SU-DHL-6 (cell line): ENCODE results near the gene CD34.

Experiments
- H2AFZ ChIP-seq: fragments of 200-600 bp; sonication (generic); 2 replicates; pipeline ENCODE4 v1.6.1; 2014; ENCODE audit warnings: low read depth, mild to moderate bottlenecking, moderate library complexity, mixed read lengths, antibody characterized with exemption, low read length; ENCODE audit not compliant: severe bottlenecking
- H3F3A ChIP-seq: fragments of 200-600 bp; shearing (Covaris generic); 2 replicates; pipeline ENCODE4 v1.6.0; 2016; ENCODE audit warnings: antibody characterized with exemption, mild to moderate bottlenecking; ENCODE audit not compliant: insufficient read depth
- H3K27ac ChIP-seq: fragments of 200-600 bp; sonication (generic); 2 replicates; pipeline ENCODE4 v1.5.1; 2016; ENCODE audit warnings: low read depth, mild to moderate bottlenecking, low read length, moderate library complexity, mixed read lengths
- H3K27me3 ChIP-seq: fragments of 200-600 bp; sonication (generic), shearing (Covaris generic); 2 replicates; pipeline ENCODE4 v1.6.0; 2014; ENCODE audit warnings: mild to moderate bottlenecking, low read length
- H3K36me3 ChIP-seq: fragments of 200-600 bp; sonication (generic); 2 replicates; pipeline ENCODE4 v1.6.1; 2014; ENCODE audit warnings: mild to moderate bottlenecking, low read length, mixed read lengths
- H3K4me2 ChIP-seq: fragments of 300-600, 200-600 bp; shearing (Covaris generic), sonication (generic); 2 replicates; pipeline ENCODE4 v1.6.0; 2014; ENCODE audit warnings: low read length, low read depth, mild to moderate bottlenecking; ENCODE audit not compliant: poor library complexity, severe bottlenecking
- H3K4me3 ChIP-seq: fragments of 200-600 bp; sonication (generic); 2 replicates; pipeline ENCODE4 v1.5.1; 2014; ENCODE audit warnings: antibody characterized with exemption, low read length, mild to moderate bottlenecking, mixed read lengths; ENCODE audit not compliant: insufficient read depth, poor library complexity, severe bottlenecking
- H3K79me2 ChIP-seq: fragments of 200-600 bp; sonication (generic); 2 replicates; pipeline ENCODE4 v1.6.1; 2014; ENCODE audit warnings: mild to moderate bottlenecking, low read length, moderate library complexity; ENCODE audit not compliant: insufficient read depth
- H3K9ac ChIP-seq: fragments of 200-600 bp; sonication (generic); 2 replicates; pipeline ENCODE4 v1.7.0; 2014; ENCODE audit warnings: mild to moderate bottlenecking, low read length
- H3K9me2 ChIP-seq: fragments of 200-600 bp; sonication (generic); replicated peaks from 2 replicates; pipeline ENCODE4 v1.6.1; 2014; ENCODE audit warnings: low read length; ENCODE audit not compliant: insufficient read depth
- H3K9me3 ChIP-seq: fragments of 200-600 bp; sonication (generic); 2 replicates; pipeline ENCODE4 v1.6.1; 2014; ENCODE audit warnings: low read length, mixed read lengths; ENCODE audit not compliant: insufficient read depth
- H4K20me1 ChIP-seq: fragments of 200-600 bp; sonication (generic); 2 replicates; pipeline ENCODE4 v1.6.1; 2014; ENCODE audit warnings: low read depth, mild to moderate bottlenecking, antibody characterized with exemption, low read length, moderate library complexity, mixed read lengths
- CTCF ChIP-seq: fragments of 200-600 bp; sonication (generic); IDR thresholded peaks from one replicate; pipeline ENCODE4 v1.5.1; 2017; ENCODE audit warnings: antibody characterized with exemption, mild to moderate bottlenecking, low read length, moderate library complexity; ENCODE audit not compliant: insufficient read depth, poor library complexity, severe bottlenecking
- EZH2phosphoT487 ChIP-seq: fragments of 200-600 bp; sonication (generic), shearing (Covaris generic); conservative IDR thresholded peaks from 2 replicates; pipeline ENCODE4 v1.6.1; 2018; ENCODE audit warnings: mild to moderate bottlenecking, antibody characterized with exemption, low read length, moderate library complexity, mixed read lengths

CD34 gene

GRCh38 chr1:207844371-207844770, 66.6 kb downstream of the CD34 start:
- Histone ChIP-seq H3F3A (no peaks in the 10 kb centered on the region), H3K9me3 (no peaks in the 10 kb centered on the region), H3K79me2 (no peaks in the 10 kb centered on the region), H4K20me1 (no peaks in the 10 kb centered on the region), H3K4me2 (no peak overlapping the region), H2AFZ (no peak overlapping the region), H3K27ac (no peak overlapping the region), H3K27me3 (no peaks in the 10 kb centered on the region), H3K36me3 (no peaks in the 10 kb centered on the region), H3K9ac (no peak overlapping the region), H3K4me3 (no peak overlapping the region), H3K9me2 (no peaks in the 10 kb centered on the region)
- no peak for TF ChIP-seq CTCF
- TF ChIP-seq EZH2phosphoT487 = no peak

GRCh38 chr1:207842506-207842905, 68.4 kb downstream of the CD34 start:
- no peaks in the 10 kb centered on the region for H3K79me2 ChIP-seq
- H3K9me3 ChIP-seq = no peaks in the 10 kb centered on the region
- H3K4me2 ChIP-seq = no peak overlapping the region
- TF ChIP-seq EZH2phosphoT487 (no peak), CTCF (no peak)
- no peaks in the 10 kb centered on the region for H4K20me1 ChIP-seq
- no peaks in the 10 kb centered on the region for H3F3A ChIP-seq
- no peaks in the 10 kb centered on the region for H3K9me2 ChIP-seq
- H3K27me3 ChIP-seq = no peaks in the 10 kb centered on the region
- no peak overlapping the region for H3K4me3 ChIP-seq
- H2AFZ ChIP-seq = no peak overlapping the region
- no peak overlapping the region for H3K9ac ChIP-seq
- no peaks in the 10 kb centered on the region for H3K36me3 ChIP-seq
- no peak overlapping the region for H3K27ac ChIP-seq

DNA sequence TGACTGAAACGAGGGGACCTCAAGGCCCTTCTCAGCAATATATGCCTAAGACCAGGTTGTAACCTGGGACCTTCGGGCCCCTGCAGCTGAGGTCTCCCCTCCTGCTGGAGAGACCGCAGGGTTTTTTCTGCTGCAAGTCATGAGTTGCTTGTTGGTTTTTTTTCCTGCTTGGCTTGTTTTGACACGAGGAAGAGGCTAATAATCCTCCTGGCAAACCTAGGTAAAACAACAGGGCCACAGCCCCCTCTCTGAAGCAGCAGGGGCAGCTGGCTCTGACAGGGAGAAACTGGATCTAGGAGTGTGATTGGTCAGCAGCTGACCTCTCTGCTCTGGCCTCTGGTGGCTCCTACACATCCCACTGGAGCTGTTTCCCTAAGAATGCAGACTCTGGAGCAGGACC, 69.0 kb downstream of the CD34 start:
- Histone ChIP-seq H2AFZ (no peak overlapping the region), H3K27me3 (no peaks in the 10 kb centered on the region), H3F3A (no peaks in the 10 kb centered on the region), H3K4me2 (no peak overlapping the region), H4K20me1 (no peaks in the 10 kb centered on the region), H3K9me3 (no peaks in the 10 kb centered on the region), H3K4me3 (no peak overlapping the region), H3K36me3 (no peaks in the 10 kb centered on the region), H3K27ac (no peak overlapping the region), H3K9me2 (no peaks in the 10 kb centered on the region), H3K9ac (no peak overlapping the region), H3K79me2 (no peaks in the 10 kb centered on the region)
- TF ChIP-seq CTCF (no peak), EZH2phosphoT487 (no peak)

DNA sequence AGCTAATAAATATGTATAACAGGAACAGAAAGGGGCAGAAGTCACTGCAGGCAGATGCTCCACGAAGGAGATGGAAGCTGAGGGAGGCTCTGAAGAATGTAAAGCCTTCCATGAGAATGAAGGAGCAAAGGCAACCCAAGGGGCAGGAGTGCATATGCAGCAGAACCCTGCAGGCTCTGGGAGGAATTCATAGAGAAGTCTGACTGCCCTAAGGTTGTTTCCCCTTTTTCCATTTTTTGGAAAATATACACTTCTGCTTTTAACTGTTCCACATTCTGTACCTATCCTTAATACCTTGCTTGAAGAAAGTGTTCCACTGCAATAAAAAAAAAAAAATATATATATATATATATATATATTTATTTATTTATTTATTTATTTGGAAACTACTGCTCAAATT, 69.6 kb downstream of the CD34 start:
- no peaks in the 10 kb centered on the region for H3K9me3 ChIP-seq
- no peak overlapping the region for H3K4me3 ChIP-seq
- no peaks in the 10 kb centered on the region for H3F3A ChIP-seq
- no peaks in the 10 kb centered on the region for H3K27me3 ChIP-seq
- no peaks in the 10 kb centered on the region for H3K36me3 ChIP-seq
- H3K9me2 ChIP-seq = no peaks in the 10 kb centered on the region
- no peaks in the 10 kb centered on the region for H3K79me2 ChIP-seq
- H3K27ac ChIP-seq = no peak overlapping the region
- no peak overlapping the region for H3K4me2 ChIP-seq
- TF ChIP-seq EZH2phosphoT487 = no peak
- no peak for TF ChIP-seq CTCF
- no peaks in the 10 kb centered on the region for H4K20me1 ChIP-seq
- H2AFZ ChIP-seq = no peak overlapping the region
- H3K9ac ChIP-seq = no peak overlapping the region
